WTC11 (cell line): ENCODE data around the gene HSD17B3.

Source experiments
- CREM ChIP-seq: sonication (generic); formaldehyde crosslinking; IDR thresholded peaks from 2 replicates; pipeline ENCODE4 v1.8.1; 2022; ENCODE audit warnings: mild to moderate bottlenecking, missing genetic modification reagents, moderate library complexity
- EMX1 ChIP-seq: fragments of 250-450 bp; sonication (Bioruptor Pico); IDR thresholded peaks from 2 replicates; pipeline ENCODE4 v1.8.0; 2021; ENCODE audit warnings: mild to moderate bottlenecking
- IRF2 ChIP-seq: sonication (generic); formaldehyde crosslinking; IDR thresholded peaks from 2 replicates; pipeline ENCODE4 v1.8.0; 2022; ENCODE audit warnings: low read depth, missing genetic modification reagents, borderline replicate concordance
- NR2C2 ChIP-seq: sonication (generic); formaldehyde crosslinking; IDR thresholded peaks from 2 replicates; pipeline ENCODE4 v1.8.0; 2022; ENCODE audit warnings: mild to moderate bottlenecking, missing genetic modification reagents
- ZNF263 ChIP-seq: sonication (generic); formaldehyde crosslinking; IDR thresholded peaks from 2 replicates; pipeline ENCODE4 v1.8.1; 2022; ENCODE audit warnings: low read depth, mild to moderate bottlenecking, moderate library complexity, missing genetic modification reagents
- TF ChIP-seq, protein P1 (sequence below): sonication (generic); formaldehyde crosslinking; IDR thresholded peaks from 2 replicates; pipeline ENCODE4 v1.8.0; 2022; ENCODE audit warnings: mild to moderate bottlenecking, missing genetic modification reagents
- TF ChIP-seq, protein P2 (sequence below): sonication (generic); formaldehyde crosslinking; conservative IDR thresholded peaks from 2 replicates; pipeline ENCODE4 v1.8.1; 2022; ENCODE audit warnings: mild to moderate bottlenecking, missing genetic modification reagents
- TF ChIP-seq, protein P3 (sequence below): fragments of 200-600 bp; IDR thresholded peaks from 2 replicates; pipeline ENCODE4 v1.8.0; 2022; ENCODE audit warnings: antibody characterized with exemption

DNA sequence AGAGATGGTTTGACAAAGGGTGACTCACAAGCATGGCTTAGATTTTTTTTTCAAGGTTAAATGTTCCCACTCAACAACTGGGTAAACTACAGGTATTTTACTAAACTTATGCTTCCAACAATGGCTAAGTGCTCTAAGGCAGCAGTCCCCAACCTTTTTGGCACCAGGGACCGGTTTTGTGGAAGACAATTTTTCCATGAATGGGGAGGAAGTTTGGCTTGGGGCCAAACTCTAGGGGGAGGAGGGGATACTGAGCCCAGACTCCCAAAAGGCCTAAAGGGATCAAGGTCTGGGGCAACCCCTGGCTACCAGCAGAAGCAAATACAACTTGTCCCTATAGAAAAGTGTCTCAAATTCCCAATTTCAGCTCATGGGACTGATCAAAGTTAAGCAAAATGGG is 32.0 kb upstream of the HSD17B3 start:
- TF ChIP-seq NR2C2 (no peak), IRF2 (CRISPR knock-in tag) (no peak), CREM (CRISPR knock-in tag) (no peak), EMX1 (CRISPR knock-in tag) (no peak), ZNF263 (CRISPR knock-in tag) (no peak)
- TF ChIP-seq, protein P1, sequence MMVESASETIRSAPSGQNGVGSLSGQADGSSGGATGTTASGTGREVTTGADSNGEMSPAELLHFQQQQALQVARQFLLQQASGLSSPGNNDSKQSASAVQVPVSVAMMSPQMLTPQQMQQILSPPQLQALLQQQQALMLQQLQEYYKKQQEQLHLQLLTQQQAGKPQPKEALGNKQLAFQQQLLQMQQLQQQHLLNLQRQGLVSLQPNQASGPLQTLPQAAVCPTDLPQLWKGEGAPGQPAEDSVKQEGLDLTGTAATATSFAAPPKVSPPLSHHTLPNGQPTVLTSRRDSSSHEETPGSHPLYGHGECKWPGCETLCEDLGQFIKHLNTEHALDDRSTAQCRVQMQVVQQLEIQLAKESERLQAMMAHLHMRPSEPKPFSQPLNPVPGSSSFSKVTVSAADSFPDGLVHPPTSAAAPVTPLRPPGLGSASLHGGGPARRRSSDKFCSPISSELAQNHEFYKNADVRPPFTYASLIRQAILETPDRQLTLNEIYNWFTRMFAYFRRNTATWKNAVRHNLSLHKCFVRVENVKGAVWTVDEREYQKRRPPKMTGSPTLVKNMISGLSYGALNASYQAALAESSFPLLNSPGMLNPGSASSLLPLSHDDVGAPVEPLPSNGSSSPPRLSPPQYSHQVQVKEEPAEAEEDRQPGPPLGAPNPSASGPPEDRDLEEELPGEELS (CRISPR knock-in tag): no peak
- TF ChIP-seq, protein P2, sequence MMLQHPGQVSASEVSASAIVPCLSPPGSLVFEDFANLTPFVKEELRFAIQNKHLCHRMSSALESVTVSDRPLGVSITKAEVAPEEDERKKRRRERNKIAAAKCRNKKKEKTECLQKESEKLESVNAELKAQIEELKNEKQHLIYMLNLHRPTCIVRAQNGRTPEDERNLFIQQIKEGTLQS (CRISPR knock-in tag): no peak
- TF ChIP-seq, protein P3, sequence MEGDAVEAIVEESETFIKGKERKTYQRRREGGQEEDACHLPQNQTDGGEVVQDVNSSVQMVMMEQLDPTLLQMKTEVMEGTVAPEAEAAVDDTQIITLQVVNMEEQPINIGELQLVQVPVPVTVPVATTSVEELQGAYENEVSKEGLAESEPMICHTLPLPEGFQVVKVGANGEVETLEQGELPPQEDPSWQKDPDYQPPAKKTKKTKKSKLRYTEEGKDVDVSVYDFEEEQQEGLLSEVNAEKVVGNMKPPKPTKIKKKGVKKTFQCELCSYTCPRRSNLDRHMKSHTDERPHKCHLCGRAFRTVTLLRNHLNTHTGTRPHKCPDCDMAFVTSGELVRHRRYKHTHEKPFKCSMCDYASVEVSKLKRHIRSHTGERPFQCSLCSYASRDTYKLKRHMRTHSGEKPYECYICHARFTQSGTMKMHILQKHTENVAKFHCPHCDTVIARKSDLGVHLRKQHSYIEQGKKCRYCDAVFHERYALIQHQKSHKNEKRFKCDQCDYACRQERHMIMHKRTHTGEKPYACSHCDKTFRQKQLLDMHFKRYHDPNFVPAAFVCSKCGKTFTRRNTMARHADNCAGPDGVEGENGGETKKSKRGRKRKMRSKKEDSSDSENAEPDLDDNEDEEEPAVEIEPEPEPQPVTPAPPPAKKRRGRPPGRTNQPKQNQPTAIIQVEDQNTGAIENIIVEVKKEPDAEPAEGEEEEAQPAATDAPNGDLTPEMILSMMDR: no peak
